Fibroblast of lung (primary cell): ENCODE results near the gene CSAD.

ENCODE experiments used
- EZH2 ChIP-seq: IDR thresholded peaks from 2 replicates; pipeline ENCODE4 v1.5.1; 2012; ENCODE audit warnings: low read length, control low read depth, mild to moderate bottlenecking; ENCODE audit errors: missing control alignments
- TF ChIP-seq, protein P1 (sequence below), 2 donors: IDR thresholded peaks in 1 of 2; conservative IDR thresholded peaks in 1 of 2; 1 replicate in 1 of 2; 2 replicates in 1 of 2; pipeline ENCODE4 v1.5.1; 2011 to 2012; ENCODE audit warnings: low read length in 2 of 2, control low read depth in 1 of 2, inconsistent platforms in 1 of 2, low read depth in 1 of 2, mild to moderate bottlenecking in 1 of 2

DNA sequence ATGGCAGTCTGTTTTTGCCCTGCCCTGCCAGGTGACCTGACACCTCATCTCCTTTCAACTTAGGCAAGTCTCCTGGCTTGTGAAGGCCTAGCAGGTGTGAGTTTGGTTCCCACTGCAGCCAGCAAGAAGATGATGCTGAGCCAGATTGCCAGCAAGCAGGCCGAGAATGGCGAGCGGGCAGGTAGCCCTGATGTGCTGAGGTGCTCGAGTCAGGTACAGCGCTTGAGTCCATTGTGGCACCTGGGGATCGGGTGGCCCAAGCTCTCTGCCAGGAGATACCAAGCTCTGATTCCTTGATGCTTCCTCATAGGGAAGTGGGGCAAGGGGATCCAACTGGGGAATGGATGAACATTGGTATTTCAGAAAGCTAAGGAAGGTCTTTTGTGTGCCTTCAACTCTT is 4.1 kb upstream of the CSAD start:
- TF ChIP-seq, protein P1, sequence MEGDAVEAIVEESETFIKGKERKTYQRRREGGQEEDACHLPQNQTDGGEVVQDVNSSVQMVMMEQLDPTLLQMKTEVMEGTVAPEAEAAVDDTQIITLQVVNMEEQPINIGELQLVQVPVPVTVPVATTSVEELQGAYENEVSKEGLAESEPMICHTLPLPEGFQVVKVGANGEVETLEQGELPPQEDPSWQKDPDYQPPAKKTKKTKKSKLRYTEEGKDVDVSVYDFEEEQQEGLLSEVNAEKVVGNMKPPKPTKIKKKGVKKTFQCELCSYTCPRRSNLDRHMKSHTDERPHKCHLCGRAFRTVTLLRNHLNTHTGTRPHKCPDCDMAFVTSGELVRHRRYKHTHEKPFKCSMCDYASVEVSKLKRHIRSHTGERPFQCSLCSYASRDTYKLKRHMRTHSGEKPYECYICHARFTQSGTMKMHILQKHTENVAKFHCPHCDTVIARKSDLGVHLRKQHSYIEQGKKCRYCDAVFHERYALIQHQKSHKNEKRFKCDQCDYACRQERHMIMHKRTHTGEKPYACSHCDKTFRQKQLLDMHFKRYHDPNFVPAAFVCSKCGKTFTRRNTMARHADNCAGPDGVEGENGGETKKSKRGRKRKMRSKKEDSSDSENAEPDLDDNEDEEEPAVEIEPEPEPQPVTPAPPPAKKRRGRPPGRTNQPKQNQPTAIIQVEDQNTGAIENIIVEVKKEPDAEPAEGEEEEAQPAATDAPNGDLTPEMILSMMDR (conservative IDR thresholded peaks at IDR 0.05 in 1 of 2, IDR thresholded peaks at IDR 0.05 in 1 of 2; ENCODE audit: low read depth in 1 of 2, low read length in 2 of 2), result no peak
- TF ChIP-seq EZH2, result no peak
